ENCODE measurements around the gene MFSD12. TPM values are rescaled to one million over a fixed set of nuclear protein-coding genes. Genes with fewer than 3 reads are reported as not detected.

The MFSD12 gene
- total RNA-seq, 2 donors from 2014 or later, result 31.0 to 41.1 TPM

- no peak for DNase-seq
- intact Hi-C loops (cut with DNase I, micrococcal nuclease), result no loop called here
- no peak for ATAC-seq
Measured at GRCh38 chr19:3544058-3544376, 13.4 kb downstream of the MFSD12 start.

- no peak for DNase-seq
- no peak for ATAC-seq
- intact Hi-C loops (cut with DNase I, micrococcal nuclease), result no loop called here
Measured at GRCh38 chr19:3543150-3544057, 14.0 kb downstream of the MFSD12 start.

- intact Hi-C loops (cut with DNase I, micrococcal nuclease), result no loop called here
- ATAC-seq (no peak), DNase-seq (no peak)
Measured at GRCh38 chr19:3539756-3540118, 17.6 kb downstream of the MFSD12 start.

- DNase-seq (no peak), ATAC-seq (peak; percentile 8)
- intact Hi-C loops (cut with DNase I, micrococcal nuclease), result no loop called here
Measured at GRCh38 chr19:3538965-3539755, 18.2 kb downstream of the MFSD12 start, which contains the start of gene TEKTIP1. TSS of gene TEKTIP1 (plus strand) at chr19:3539174. CDS start at chr19:3539178, 4 bp downstream.

- ATAC-seq (no peak), DNase-seq (no peak)
- intact Hi-C loops (cut with DNase I, micrococcal nuclease), result no loop called here
Measured at GRCh38 chr19:3538258-3538929, 19.0 kb downstream of the MFSD12 start.

GRCh38 chr19:3537438-3538240 is 19.7 kb downstream of the MFSD12 start:
- intact Hi-C loops (cut with DNase I, micrococcal nuclease), result no loop called here
- ATAC-seq (peak; percentile 16), DNase-seq (no peak)

GRCh38 chr19:3537101-3537437 is 20.3 kb downstream of the MFSD12 start:
- ATAC-seq, result peak; percentile 5

GRCh38 chr19:3536429-3537100 is 20.8 kb downstream of the MFSD12 start:
- intact Hi-C loops (cut with DNase I, micrococcal nuclease), result no loop called here
- ATAC-seq, result peak; percentile 3
- DNase-seq, result no peak

More at GRCh38 chr19:3537101-3537437, 20.3 kb downstream of the MFSD12 start:
- DNase-seq, result no peak
- intact Hi-C loops (cut with DNase I, micrococcal nuclease), result no loop called here

GRCh38 chr19:3535981-3536380 is 21.4 kb downstream of the MFSD12 start:
- ATAC-seq, result no peak
- intact Hi-C loops (cut with DNase I, micrococcal nuclease), result no loop called here
- no peak for DNase-seq

GRCh38 chr19:3535563-3535965 is 21.8 kb downstream of the MFSD12 start:
- ATAC-seq, result no peak
- intact Hi-C loops (cut with DNase I, micrococcal nuclease), result no loop called here
- DNase-seq, result no peak

GRCh38 chr19:3535235-3535535 is 22.2 kb downstream of the MFSD12 start:
- intact Hi-C loops (cut with DNase I, micrococcal nuclease), result no loop called here
- ATAC-seq, result no peak
- DNase-seq, result no peak

GRCh38 chr19:3534375-3535234 is 22.8 kb downstream of the MFSD12 start:
- intact Hi-C loops (cut with DNase I, micrococcal nuclease), result no loop called here
- ATAC-seq, result no peak
- DNase-seq, result no peak

- DNase-seq (no peak), ATAC-seq (no peak)
- intact Hi-C loops (cut with DNase I, micrococcal nuclease), result no loop called here
Measured at GRCh38 chr19:3533563-3534216, 23.7 kb downstream of the MFSD12 start.

- DNase-seq (no peak), ATAC-seq (no peak)
- intact Hi-C loops (cut with DNase I, micrococcal nuclease), result no loop called here
Measured at GRCh38 chr19:3533033-3533432, 24.4 kb downstream of the MFSD12 start.

- ATAC-seq (no peak), DNase-seq (no peak)
- intact Hi-C loops (cut with DNase I, micrococcal nuclease), result no loop called here
Measured at GRCh38 chr19:3532154-3532786, 25.1 kb downstream of the MFSD12 start.

- intact Hi-C loops (cut with DNase I, micrococcal nuclease), result no loop called here
- DNase-seq, result no peak
- ATAC-seq, result no peak
Measured at GRCh38 chr19:3531716-3532115, 25.7 kb downstream of the MFSD12 start.

- DNase-seq (no peak), ATAC-seq (no peak)
- intact Hi-C loops (cut with DNase I, micrococcal nuclease), result no loop called here
Measured at GRCh38 chr19:3530389-3530788, 27.0 kb downstream of the MFSD12 start.

All from left colon (tissue), 2 donors.